ENCODE data around the gene C11orf91.
"Not testable (repeated sequence)": the region's sequence is repeated elsewhere in the genome, so short reads cannot be mapped to it uniquely, and the experiment has no call there.

C11orf91 gene

DNA sequence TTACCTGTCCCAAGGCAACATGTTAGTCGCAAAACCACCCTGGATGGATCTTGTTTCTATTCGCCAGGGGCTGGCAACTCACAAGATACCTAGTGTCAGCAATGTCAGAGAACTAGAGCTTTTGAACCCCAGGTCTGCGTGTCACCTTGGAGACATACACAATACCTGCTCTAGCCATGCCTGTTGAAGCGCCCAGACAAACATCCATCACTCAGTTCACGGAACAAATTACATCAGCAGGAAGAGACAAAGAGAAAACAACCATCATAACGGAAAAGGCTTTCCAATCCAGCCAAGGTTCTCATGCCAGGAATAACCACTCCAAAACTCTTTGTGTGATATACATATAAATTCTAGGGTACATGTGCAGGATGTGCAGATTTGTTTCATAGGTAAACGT is 33.4 kb upstream of the C11orf91 start:
- Histone ChIP-seq H3K4me3 (ENCODE audit: low read depth in 1 of 2, low read length in 1 of 2) (no peak overlapping the region), H3K36me3 (no peaks in the 10 kb centered on the region), H3K4me1 (ENCODE audit: control insufficient read depth in 1 of 2, insufficient read depth in 1 of 2, low read depth in 1 of 2, low read length in 1 of 2) (peaks cover 36 to 38% of the 10 kb centered on the region in 2 experiments), H3K27ac (no peak overlapping the region), H3K9me3 (no peaks in the 10 kb centered on the region), H3K27me3 (no peaks in the 10 kb centered on the region)
- TF ChIP-seq, protein P1, sequence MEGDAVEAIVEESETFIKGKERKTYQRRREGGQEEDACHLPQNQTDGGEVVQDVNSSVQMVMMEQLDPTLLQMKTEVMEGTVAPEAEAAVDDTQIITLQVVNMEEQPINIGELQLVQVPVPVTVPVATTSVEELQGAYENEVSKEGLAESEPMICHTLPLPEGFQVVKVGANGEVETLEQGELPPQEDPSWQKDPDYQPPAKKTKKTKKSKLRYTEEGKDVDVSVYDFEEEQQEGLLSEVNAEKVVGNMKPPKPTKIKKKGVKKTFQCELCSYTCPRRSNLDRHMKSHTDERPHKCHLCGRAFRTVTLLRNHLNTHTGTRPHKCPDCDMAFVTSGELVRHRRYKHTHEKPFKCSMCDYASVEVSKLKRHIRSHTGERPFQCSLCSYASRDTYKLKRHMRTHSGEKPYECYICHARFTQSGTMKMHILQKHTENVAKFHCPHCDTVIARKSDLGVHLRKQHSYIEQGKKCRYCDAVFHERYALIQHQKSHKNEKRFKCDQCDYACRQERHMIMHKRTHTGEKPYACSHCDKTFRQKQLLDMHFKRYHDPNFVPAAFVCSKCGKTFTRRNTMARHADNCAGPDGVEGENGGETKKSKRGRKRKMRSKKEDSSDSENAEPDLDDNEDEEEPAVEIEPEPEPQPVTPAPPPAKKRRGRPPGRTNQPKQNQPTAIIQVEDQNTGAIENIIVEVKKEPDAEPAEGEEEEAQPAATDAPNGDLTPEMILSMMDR (IDR thresholded peaks at IDR 0.05), result no peak

DNA sequence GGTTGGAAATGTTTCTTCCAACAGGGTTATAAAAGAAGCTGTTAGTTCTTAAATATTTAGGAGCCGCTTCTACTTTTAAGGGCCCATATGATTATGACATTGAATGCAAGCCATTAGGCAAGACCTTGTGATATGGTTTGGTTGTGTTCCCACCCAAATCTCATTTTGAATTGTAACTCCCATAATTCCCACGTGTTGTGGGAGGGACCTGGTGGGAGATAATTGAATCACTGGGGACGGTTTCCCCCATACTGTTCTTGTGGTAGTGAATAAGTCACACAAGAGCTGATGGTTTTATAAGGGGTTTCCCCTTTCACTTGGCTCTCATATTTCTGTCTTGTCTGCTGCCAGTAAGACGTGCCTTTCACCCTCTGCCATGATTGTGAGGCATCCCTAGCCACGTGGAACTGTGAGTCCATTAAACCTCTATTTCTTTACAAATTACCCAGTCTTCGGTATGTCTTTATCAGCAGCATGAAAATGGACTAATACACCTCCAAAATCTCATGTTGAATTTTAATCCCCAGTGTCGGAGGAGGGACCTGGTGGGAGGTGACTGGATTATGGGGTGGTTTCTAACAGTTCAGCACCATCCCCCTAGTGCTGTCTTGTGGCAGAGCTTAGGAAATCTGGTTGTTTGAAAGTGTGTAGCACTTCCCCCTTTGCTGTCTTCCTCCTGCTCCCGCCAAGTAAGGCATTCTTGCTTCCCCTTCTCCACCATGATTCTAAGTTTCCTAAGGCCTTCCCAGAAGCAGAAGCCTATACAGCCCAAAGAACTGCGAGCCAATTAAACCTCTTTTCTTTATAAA is 31.3 kb upstream of the C11orf91 start:
- TF ChIP-seq, protein P1 (IDR thresholded peaks at IDR 0.05), result peak; percentile 13
- Histone ChIP-seq H3K9me3 (no peaks in the 10 kb centered on the region), H3K4me1 (ENCODE audit: control insufficient read depth in 1 of 2, insufficient read depth in 1 of 2, low read depth in 1 of 2, low read length in 1 of 2) (peaks cover 36 to 38% of the 10 kb centered on the region in 2 experiments), H3K4me3 (ENCODE audit: low read depth in 1 of 2, low read length in 1 of 2) (peak overlapping the region in 1 of 2 experiments; percentile 5), H3K27me3 (no peaks in the 10 kb centered on the region), H3K36me3 (no peaks in the 10 kb centered on the region), H3K27ac (peak overlapping the region; percentile 76)

DNA sequence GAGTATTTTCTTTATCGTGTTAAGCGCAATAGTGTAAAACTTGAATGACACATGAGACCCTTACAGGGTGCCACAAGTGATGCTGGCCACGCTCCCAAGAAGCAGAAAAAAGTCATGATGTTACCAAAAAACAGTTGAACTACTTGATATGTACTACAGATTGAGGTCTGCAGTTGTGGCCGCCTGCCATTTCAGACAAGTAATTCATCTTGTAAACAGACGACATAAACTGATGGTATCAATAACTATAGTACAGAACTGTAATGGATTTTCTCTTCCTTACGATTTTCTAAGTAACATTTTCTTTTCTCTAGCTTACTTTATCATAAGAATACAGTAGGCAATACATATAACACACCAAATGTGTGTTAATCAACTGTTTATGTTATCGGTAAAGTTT is 30.1 kb upstream of the C11orf91 start:
- Histone ChIP-seq H3K36me3 (no peaks in the 10 kb centered on the region), H3K9me3 (no peaks in the 10 kb centered on the region), H3K4me1 (ENCODE audit: control insufficient read depth in 1 of 2, insufficient read depth in 1 of 2, low read depth in 1 of 2, low read length in 1 of 2) (peaks cover 34 to 36% of the 10 kb centered on the region in 2 experiments), H3K27ac (no peak overlapping the region), H3K27me3 (no peaks in the 10 kb centered on the region), H3K4me3 (ENCODE audit: low read depth in 1 of 2, low read length in 1 of 2) (no peak overlapping the region)
- TF ChIP-seq, protein P1 (IDR thresholded peaks at IDR 0.05), result no peak

DNA sequence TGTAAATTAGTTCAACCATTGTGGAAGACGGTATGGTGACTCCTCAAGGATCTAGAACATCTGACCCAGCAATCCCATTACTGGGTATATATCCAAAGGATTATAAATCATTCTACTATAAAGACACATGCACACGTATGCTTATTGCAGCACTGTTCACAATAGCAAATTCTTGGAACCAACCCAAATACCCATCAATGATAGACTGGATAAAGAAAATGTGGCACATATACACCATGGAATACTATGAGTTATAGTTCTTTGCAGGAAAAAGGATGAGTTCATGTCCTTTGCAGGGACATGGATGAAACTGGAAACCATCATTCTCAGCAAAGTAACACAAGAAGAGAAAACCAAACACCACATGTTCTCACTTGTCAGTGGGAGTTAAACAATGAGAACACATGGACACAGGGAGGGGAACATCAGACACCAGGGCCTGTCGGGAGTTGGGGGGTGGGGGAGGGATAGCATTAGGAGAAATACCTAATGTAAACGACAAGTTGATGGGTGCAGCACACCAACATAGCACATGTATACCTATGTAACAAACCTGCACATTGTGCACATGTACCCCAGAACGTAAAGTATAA is 28.5 kb upstream of the C11orf91 start:
- not testable (repeated sequence) for H3K27ac ChIP-seq; H3K27me3 ChIP-seq; H3K9me3 ChIP-seq; H3K36me3 ChIP-seq; H3K4me3 ChIP-seq (ENCODE audit: low read depth in 1 of 2, low read length in 1 of 2)
- peaks cover 21 to 35% of the 10 kb centered on the region in 2 experiments for H3K4me1 ChIP-seq (ENCODE audit: control insufficient read depth in 1 of 2, insufficient read depth in 1 of 2, low read depth in 1 of 2, low read length in 1 of 2)

DNA sequence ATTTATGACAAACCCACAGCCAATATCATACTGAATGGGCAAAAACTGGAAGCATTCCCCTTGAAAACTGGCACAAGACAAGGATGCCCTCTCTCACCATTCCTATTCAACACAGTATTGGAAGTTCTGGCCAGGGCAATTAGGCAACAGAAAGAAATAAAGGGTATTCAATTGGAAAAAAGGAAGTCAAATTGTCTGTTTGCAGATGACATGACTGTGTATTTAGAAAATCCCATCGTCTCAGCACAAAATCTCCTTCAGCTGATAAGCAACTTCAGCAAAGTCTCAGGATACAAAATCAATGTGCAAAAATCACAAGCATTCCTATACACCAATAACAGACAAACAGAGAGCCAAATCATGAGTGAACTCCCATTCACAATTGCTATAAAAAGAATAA is 26.9 kb upstream of the C11orf91 start:
- H3K27me3 ChIP-seq; H3K27ac ChIP-seq; H3K9me3 ChIP-seq; H3K4me3 ChIP-seq (ENCODE audit: low read depth in 1 of 2, low read length in 1 of 2); H3K36me3 ChIP-seq: not testable (repeated sequence)
- peaks cover 14 to 36% of the 10 kb centered on the region in 2 experiments for H3K4me1 ChIP-seq (ENCODE audit: control insufficient read depth in 1 of 2, insufficient read depth in 1 of 2, low read depth in 1 of 2, low read length in 1 of 2)

DNA sequence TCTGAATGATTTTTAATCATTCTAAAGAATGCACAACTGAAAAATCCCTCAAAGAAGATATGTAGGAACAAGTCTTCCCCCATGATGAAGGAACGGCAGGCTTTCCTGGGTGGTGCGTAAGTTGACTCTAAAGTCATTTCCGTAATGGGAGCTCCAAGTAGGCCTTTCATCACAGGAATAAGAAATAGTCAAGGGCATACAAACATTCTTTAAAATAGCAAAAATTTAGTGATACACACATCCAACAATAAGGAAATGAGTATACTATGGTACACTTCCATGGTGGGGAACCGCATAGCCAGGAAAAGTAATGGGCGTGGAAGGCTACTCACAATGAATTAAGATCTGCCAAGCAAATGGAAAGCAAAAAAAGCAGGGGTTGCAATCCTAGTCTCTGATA is 24.9 kb upstream of the C11orf91 start:
- TF ChIP-seq, protein P1 (IDR thresholded peaks at IDR 0.05), result no peak
- no peaks in the 10 kb centered on the region for H3K9me3 ChIP-seq
- peaks cover 18% of the 10 kb centered on the region for H3K36me3 ChIP-seq
- H3K4me3 ChIP-seq (ENCODE audit: low read depth in 1 of 2, low read length in 1 of 2), result no peak overlapping the region
- H3K27me3 ChIP-seq, result no peaks in the 10 kb centered on the region
- H3K27ac ChIP-seq, result no peak overlapping the region
- H3K4me1 ChIP-seq (ENCODE audit: control insufficient read depth in 1 of 2, insufficient read depth in 1 of 2, low read depth in 1 of 2, low read length in 1 of 2), result peaks cover 0 to 22% of the 10 kb centered on the region in 2 experiments
